AG10803 (cell line): Measurements from ENCODE around the gene AMN.

Experiments
- DNase-seq: peaks from one replicate; pipeline ENCODE4 v3.0.0; 2010; ENCODE audit warnings: low read depth
- H3K4me3 ChIP-seq: 2 replicates; pipeline ENCODE4 v1.5.1; 2011; ENCODE audit warnings: mild to moderate bottlenecking, low read length, control low read depth
- CTCF ChIP-seq: conservative IDR thresholded peaks from 2 replicates; pipeline ENCODE4 v1.5.1; 2011; ENCODE audit warnings: mild to moderate bottlenecking, low read length, control low read depth, inconsistent platforms

The AMN gene

GRCh38 chr14:102909462-102909861 is 13.0 kb upstream of the AMN start:
- DNase-seq, result no peak
- no peak overlapping the region for H3K4me3 ChIP-seq
- no peak for TF ChIP-seq CTCF

- DNase-seq, result no peak
- no peak overlapping the region for H3K4me3 ChIP-seq
- TF ChIP-seq CTCF, result no peak
Observed at GRCh38 chr14:102909911-102910310, 12.6 kb upstream of the AMN start.

- DNase-seq, result no peak
- TF ChIP-seq CTCF, result no peak
Observed at GRCh38 chr14:102910442-102910841, 12.0 kb upstream of the AMN start.

GRCh38 chr14:102911541-102911951 is 10.9 kb upstream of the AMN start:
- no peak overlapping the region for H3K4me3 ChIP-seq
- DNase-seq, result no peak
- no peak for TF ChIP-seq CTCF

More at GRCh38 chr14:102910442-102910841, 12.0 kb upstream of the AMN start:
- H3K4me3 ChIP-seq, result no peak overlapping the region

DNA sequence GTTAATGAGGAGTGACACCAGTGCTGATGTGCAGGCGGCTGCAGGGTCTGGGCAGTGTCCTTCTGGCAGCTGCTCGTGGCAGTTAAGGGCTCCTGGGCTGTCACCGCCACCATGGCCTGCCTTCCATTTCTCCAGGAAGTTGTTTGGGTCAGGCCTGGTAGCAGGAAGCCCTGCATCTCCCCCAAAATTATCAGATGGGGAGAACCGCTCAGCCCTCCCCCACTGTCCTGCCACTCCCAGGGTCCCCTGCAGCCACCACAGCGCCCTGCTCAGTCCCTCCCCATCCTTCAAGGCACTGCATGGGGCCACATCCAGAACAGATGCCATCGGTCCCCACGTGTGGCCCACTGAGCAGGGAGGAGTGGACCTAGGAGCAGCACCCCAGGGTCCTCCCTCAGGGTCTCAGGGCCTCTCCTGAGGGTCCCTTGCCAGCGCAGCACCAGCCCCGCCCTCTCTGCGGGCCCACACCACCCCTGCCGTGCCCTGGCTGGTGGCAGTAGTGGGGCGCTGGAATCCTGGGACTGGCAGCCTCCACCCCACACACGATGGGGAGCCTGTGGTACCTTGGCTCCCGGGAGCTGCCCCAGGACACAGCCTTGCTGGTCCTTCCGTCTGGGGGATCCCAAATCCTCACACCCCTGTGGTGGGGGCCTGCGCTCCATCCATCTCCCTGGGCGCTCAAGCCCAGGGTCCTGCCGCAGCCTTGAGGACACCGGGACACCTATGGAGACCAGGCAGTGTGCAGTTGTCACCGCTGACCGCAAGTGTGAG is 10.3 kb upstream of the AMN start:
- no peak for TF ChIP-seq CTCF
- no peak overlapping the region for H3K4me3 ChIP-seq
- no peak for DNase-seq

DNA sequence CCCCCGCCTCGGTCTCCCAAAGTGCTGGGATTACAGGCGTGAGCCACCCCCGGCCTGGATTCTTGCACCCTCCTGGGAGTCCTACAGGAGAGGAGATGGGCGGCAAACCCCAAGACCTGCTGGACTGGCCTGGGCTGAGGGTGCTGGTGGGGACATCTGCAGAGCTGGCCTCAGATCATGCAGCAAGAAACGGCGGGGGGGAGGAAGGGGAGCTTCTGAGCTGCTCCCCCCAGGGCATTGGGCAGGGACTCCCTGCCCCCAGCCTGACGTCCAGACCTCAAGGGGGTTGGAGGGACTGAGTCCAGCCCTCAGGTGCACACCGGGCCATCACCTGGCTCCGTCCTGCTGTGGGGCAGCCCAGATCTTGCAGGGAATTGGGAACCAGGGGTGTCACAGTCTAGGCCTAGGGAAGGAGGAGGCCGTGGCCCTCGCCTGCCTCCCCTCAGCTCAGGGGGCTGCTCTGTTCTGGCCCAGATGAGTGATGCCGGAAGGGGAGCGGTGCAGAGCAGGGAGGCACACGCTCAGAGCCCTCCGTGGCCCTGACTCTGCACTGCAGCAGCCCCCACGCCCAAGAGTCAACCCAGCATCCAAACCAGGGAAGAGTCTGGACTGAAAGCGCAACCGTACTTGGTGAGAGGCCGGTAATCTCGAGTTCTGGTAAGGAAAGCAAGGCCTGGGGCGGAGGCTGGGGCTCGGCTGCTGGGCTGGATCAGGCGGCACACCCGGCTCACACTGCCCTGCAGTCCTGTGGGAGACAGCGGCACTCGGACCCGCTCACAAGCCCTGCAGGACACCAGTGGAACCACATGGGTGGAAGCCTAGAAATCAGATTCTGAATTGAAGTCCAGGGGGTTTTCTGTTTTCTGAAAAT is 8.9 kb upstream of the AMN start:
- TF ChIP-seq CTCF, result no peak
- no peak overlapping the region for H3K4me3 ChIP-seq
- no peak for DNase-seq
